BJ (cell line): ENCODE measurements around the gene CKAP2L. TPM values are rescaled to one million over a fixed set of nuclear protein-coding genes. Genes with fewer than 3 reads are reported as not detected.

Experiments used
- CTCF ChIA-PET: fragments of 350-600 bp; formaldehyde crosslinking; extraction: SDS; loops from one replicate; lab custom pipeline; 2021; ENCODE audit warnings: antibody characterized with exemption, inconsistent platforms; lab: Yijun Ruan, JAX
- POLR2A ChIA-PET: fragments of 300-600 bp; sonication (Branson Sonifier 250); formaldehyde crosslinking; extraction: SDS; loops from one replicate; lab custom pipeline; 2021; ENCODE audit warnings: antibody characterized with exemption; lab: Charles Lee
- DNase-seq: peaks from one replicate; pipeline ENCODE4 v3.0.0-alpha.2; 2011; ENCODE audit warnings: low read depth
- H3K27me3 ChIP-seq: 2 replicates; pipeline ENCODE4 v1.6.0; 2011; ENCODE audit warnings: low read length; ENCODE audit not compliant: control insufficient read depth, insufficient read depth
- H3K36me3 ChIP-seq: 2 replicates; pipeline ENCODE4 v1.5.1; 2011; ENCODE audit warnings: low read length; ENCODE audit not compliant: control insufficient read depth, insufficient read depth
- H3K4me3 ChIP-seq: 2 replicates; pipeline ENCODE4 v1.5.1; 2011; ENCODE audit warnings: low read depth, mild to moderate bottlenecking, control low read depth, low read length
- polyA plus RNA-seq: library from polyadenylated mRNA; depleted of rRNA; stranded (reverse); fragments of >200 nt; gene quantifications from 2 replicates; pipeline ENCODE4 v1.2.3, GENCODE V29; 2011
- TF ChIP-seq, protein P1 (sequence below): IDR thresholded peaks from 2 replicates; pipeline ENCODE4 v1.5.1; 2011; ENCODE audit warnings: low read depth, mild to moderate bottlenecking, control low read depth, inconsistent platforms, low read length, moderate library complexity; ENCODE audit not compliant: insufficient read depth

Gene CKAP2L
- polyA plus RNA-seq, 1 experiment: 3.3 TPM

DNA sequence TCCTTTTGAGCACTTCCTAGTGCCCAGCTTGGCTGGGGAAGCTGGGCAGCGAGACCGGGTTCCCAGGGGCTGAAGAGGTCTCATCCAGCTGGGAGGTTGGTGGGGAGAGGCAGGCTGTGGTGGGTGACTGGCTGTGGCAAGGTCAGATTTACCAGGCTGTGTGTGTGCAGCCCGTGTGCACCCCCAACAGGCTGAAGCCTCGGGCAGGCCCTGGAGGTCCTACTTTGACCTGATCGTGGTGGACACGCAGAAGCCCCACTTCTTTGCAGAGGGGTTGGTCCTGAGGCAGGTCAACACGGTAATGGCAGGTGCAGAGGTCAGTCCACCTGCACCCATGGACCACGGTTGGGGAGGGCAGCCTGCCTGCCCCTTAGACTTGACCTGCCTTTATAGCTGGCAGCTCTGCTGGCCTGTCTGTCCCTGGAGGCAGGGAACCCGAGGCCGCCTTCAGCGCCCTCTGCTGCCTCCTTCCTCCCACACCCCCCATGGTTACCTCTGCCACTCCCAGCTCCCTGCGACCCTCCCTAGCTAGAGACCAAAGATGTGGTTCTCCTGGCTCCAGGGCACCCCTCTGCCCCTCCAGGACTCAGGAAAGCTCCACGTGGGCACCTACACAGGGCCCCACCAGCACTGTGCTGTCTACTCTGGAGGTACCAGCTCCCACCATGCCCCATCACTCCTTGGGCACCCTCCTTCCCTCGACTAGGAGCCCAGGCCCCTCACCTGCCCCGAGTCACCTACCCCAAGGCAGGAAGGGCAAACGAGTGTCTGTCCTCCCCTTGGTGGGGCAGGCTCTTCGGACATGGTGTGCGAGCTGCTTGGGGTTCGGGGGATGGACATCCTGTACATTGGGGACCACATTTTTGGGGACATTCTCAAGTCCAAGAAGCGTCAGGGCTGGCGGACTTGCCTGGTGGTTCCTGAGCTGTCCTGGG lies 39.6 kb downstream of the CKAP2L start:
- no peak overlapping the region for H3K4me3 ChIP-seq
- H3K36me3 ChIP-seq: no peaks in the 10 kb centered on the region
- POLR2A ChIA-PET: no interaction called here
- no peak for DNase-seq
- CTCF ChIA-PET: interaction anchor here (0.7 to 11.5 kb wide), 21 partner anchors 10 to 217 kb away, joined by 3 to 251 read pairs (median 9); partner anchors contain the start of gene CHCHD5
- H3K27me3 ChIP-seq: no peaks in the 10 kb centered on the region
- TF ChIP-seq, protein P1, sequence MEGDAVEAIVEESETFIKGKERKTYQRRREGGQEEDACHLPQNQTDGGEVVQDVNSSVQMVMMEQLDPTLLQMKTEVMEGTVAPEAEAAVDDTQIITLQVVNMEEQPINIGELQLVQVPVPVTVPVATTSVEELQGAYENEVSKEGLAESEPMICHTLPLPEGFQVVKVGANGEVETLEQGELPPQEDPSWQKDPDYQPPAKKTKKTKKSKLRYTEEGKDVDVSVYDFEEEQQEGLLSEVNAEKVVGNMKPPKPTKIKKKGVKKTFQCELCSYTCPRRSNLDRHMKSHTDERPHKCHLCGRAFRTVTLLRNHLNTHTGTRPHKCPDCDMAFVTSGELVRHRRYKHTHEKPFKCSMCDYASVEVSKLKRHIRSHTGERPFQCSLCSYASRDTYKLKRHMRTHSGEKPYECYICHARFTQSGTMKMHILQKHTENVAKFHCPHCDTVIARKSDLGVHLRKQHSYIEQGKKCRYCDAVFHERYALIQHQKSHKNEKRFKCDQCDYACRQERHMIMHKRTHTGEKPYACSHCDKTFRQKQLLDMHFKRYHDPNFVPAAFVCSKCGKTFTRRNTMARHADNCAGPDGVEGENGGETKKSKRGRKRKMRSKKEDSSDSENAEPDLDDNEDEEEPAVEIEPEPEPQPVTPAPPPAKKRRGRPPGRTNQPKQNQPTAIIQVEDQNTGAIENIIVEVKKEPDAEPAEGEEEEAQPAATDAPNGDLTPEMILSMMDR: peak; percentile 37; the same call in 1 of the 2 replicates

DNA sequence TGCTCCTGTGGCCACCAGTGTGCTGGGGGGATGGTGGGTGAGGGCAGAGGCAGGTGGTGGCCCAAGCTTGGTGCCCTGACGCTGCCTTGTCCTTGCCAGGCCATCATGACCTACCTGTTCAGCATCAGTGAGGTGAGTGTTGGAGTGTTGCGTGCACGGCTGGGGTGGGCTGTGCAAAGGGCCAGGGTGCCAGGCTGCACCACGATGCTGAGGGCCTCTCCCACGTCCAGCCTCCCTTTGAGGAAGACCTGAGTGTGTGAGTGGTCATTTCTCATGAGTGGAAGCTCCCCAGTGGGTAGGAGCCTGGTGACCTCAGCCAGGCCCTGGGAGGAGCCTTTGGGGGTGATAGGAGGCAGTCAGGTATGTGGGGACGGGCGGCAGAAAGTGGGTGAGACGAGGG lies 40.4 kb downstream of the CKAP2L start:
- POLR2A ChIA-PET: no interaction called here
- H3K36me3 ChIP-seq: no peaks in the 10 kb centered on the region

DNA sequence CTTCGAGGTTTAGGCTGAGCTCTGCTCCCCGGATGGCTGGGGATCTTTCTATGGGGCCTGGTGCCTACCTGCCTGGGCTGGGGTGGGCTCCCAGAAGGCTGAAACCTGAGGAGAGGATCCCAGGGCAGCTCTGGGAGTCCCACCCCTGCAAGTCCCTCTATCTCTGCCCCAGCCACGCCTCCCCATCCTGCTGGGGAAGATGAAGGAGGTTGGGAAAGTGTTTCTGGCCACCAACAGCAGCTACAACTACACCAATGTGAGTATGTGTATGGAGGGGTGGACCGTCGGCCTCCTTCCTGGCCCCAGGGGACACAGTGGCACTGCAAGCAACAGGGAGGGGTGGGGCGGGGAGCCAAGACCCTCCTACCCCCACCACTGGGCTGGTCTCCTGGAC lies 40.9 kb downstream of the CKAP2L start:
- DNase-seq: no peak
- ChIA-PET POLR2A (no interaction called here), CTCF (interaction anchor here (8.9 to 11.5 kb wide), 2 partner anchors 96 to 125 kb away, joined by 238 to 251 read pairs; no protein-coding TSS in a partner anchor)
- TF ChIP-seq, protein P1: no peak
- no peaks in the 10 kb centered on the region for H3K27me3 ChIP-seq
- no peaks in the 10 kb centered on the region for H3K36me3 ChIP-seq
- no peak overlapping the region for H3K4me3 ChIP-seq

More for the DNA sequence above, 40.4 kb downstream of the CKAP2L start:
- CTCF ChIA-PET: interaction anchor here (1.6 to 11.5 kb wide), 3 partner anchors 97 to 139 kb away, joined by 7 to 251 read pairs (median 238); partner anchors contain the start of gene CHCHD5
- DNase-seq: no peak
- Histone ChIP-seq H3K4me3 (no peak overlapping the region), H3K27me3 (no peaks in the 10 kb centered on the region)
- TF ChIP-seq, protein P1: no peak

DNA sequence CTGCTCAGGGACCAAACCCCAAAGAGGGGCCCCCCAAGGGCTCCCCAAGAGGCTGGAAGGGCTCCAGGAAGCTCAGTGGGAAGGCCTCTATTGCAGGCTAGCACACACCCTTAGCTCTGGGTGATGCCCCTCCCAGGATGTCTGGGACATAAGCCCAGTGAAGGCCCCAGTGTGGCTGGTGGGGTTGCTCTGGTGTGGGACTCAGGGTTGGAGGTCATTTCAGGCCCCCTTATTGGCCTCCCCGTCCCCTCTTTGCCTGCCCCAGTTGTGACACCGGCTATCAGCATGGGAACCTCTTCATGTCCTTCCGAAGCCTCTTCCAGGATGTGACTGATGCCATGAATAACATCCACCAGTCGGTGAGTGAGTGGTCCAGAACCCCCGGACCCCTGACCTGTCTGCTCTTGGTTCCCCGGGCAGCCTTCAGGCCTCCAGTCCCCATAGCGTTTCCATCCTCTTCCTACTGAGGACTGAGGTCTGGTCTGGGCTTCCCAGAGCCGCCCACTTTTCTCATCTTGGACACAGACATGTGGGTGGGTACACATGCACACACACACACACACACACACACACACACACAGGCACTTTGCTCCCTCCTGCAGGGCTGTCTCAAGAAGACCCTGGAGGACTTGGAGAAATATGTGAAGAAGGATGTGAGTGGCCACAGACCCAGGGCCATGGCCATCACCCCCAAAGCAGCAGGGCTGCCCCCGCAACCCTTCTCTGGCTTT lies 41.4 kb downstream of the CKAP2L start:
- ChIA-PET CTCF (interaction anchor here (1.0 to 11.5 kb wide), 4 partner anchors 96 to 242 kb away, joined by 3 to 251 read pairs (median 120); no protein-coding TSS in a partner anchor), POLR2A (no interaction called here)
- no peak for DNase-seq
- no peaks in the 10 kb centered on the region for H3K36me3 ChIP-seq
- no peak overlapping the region for H3K4me3 ChIP-seq
- H3K27me3 ChIP-seq: no peaks in the 10 kb centered on the region
- TF ChIP-seq, protein P1: no peak
